Endothelial cell of umbilical vein (primary cell): Measurements from ENCODE around the gene ENOSF1. TPM values are rescaled to one million over a fixed set of nuclear protein-coding genes. Genes with fewer than 3 reads are reported as not detected.

ENCODE experiments used
- BruUV-seq: library from RNA; stranded (reverse); fragments of 400-500 nt; replicated peaks from 2 replicates; lab custom pipeline; 2021; lab: Mats Ljungman, UMichigan
- CTCF ChIA-PET: fragments of 300-600, 350-600 bp; sonication (Branson Sonifier 250); formaldehyde crosslinking; loops from one replicate; lab custom pipeline; 2021; ENCODE audit warnings: antibody characterized with exemption, inconsistent platforms; lab: Charles Lee
- POLR2A ChIA-PET: fragments of 300-600, 350-600 bp; sonication (Branson Sonifier 250); formaldehyde crosslinking; loops from one replicate; lab custom pipeline; 2021; ENCODE audit warnings: antibody characterized with exemption, inconsistent platforms; lab: Charles Lee
- DNase-seq: peaks from one replicate; pipeline ENCODE4 v3.0.0-alpha.2; 2011; ENCODE audit warnings: low read depth, low spot score
- FAIRE-seq: peaks from 2 replicates; lab custom pipeline; 2011; peaks lifted over from hg19 to GRCh38; lab: Jason Lieb, UNC
- H2AFZ ChIP-seq: 2 replicates; pipeline ENCODE4 v1.6.0; 2012; ENCODE audit warnings: low read depth, low read length, control low read depth, inconsistent platforms
- H3K27ac ChIP-seq: 2 replicates; pipeline ENCODE4 v1.5.1; 2011; ENCODE audit warnings: low read depth, mild to moderate bottlenecking, control low read depth, low read length, moderate library complexity; ENCODE audit not compliant: insufficient read depth
- H3K27me3 ChIP-seq, 2 experiments: 2 replicates each; pipeline versions ENCODE4 v1.6.0 to v1.6.1; 2011; ENCODE audit warnings: low read length in 2 of 2, mixed read lengths in 1 of 2; ENCODE audit not compliant: control insufficient read depth in 2 of 2, insufficient read depth in 2 of 2
- H3K36me3 ChIP-seq, 2 experiments: 2 replicates in 1 of 2; 3 replicates in 1 of 2; pipeline ENCODE4 v1.5.1; 2011; ENCODE audit warnings: low read length in 2 of 2, mild to moderate bottlenecking in 1 of 2, moderate library complexity in 1 of 2; ENCODE audit not compliant: control insufficient read depth in 2 of 2, insufficient read depth in 2 of 2; ENCODE audit errors: extremely low read depth in 1 of 2
- H3K4me1 ChIP-seq: 3 replicates; pipeline ENCODE4 v1.5.1; 2011; ENCODE audit warnings: mild to moderate bottlenecking, low read length; ENCODE audit not compliant: control insufficient read depth, insufficient read depth; ENCODE audit errors: extremely low read depth
- H3K4me2 ChIP-seq: 2 replicates; pipeline ENCODE4 v1.6.1; 2011; ENCODE audit warnings: low read length, control low read depth, mixed read lengths; ENCODE audit not compliant: insufficient read depth
- H3K4me3 ChIP-seq, 3 experiments: fragments of 200-600 bp in 1 of 3; sonication (generic), shearing (Covaris generic) in 1 of 3; replicated peaks in 1 of 3; 2 replicates each; pipeline ENCODE4 v1.5.1; 2011 to 2016; ENCODE audit warnings: control low read depth in 3 of 3, low read length in 3 of 3, mild to moderate bottlenecking in 2 of 3, inconsistent platforms in 1 of 3, low read depth in 1 of 3, moderate library complexity in 1 of 3; ENCODE audit not compliant: insufficient read depth in 1 of 3
- H3K79me2 ChIP-seq: 2 replicates; pipeline ENCODE4 v1.6.0; 2012; ENCODE audit warnings: low read length, inconsistent platforms; ENCODE audit not compliant: control insufficient read depth, insufficient read depth
- H3K9ac ChIP-seq: replicated peaks from 2 replicates; pipeline ENCODE3; 2011; ENCODE audit warnings: low read length, control low read depth; ENCODE audit not compliant: insufficient read depth; ENCODE audit errors: extremely low read depth
- H3K9me1 ChIP-seq: replicated peaks from 3 replicates; pipeline ENCODE4 v1.6.0; 2011; ENCODE audit warnings: mild to moderate bottlenecking, low read length; ENCODE audit not compliant: control insufficient read depth, insufficient read depth; ENCODE audit errors: extremely low read depth
- H3K9me3 ChIP-seq: replicated peaks from 2 replicates; pipeline ENCODE4 v1.5.1; 2012; ENCODE audit warnings: low read length, inconsistent platforms; ENCODE audit not compliant: control insufficient read depth, insufficient read depth
- H4K20me1 ChIP-seq: replicated peaks from 2 replicates; pipeline ENCODE3; 2011; ENCODE audit warnings: mild to moderate bottlenecking, low read length; ENCODE audit not compliant: control insufficient read depth, insufficient read depth; ENCODE audit errors: extremely low read depth
- CTCF ChIP-seq, 2 donors: IDR thresholded peaks; 1 replicate in 1 of 2; 2 replicates in 1 of 2; pipeline ENCODE4 v1.5.1; 2011; ENCODE audit warnings: low read length in 2 of 2, mild to moderate bottlenecking in 2 of 2, moderate library complexity in 2 of 2, control low read depth in 1 of 2, inconsistent platforms in 1 of 2, low read depth in 1 of 2; ENCODE audit not compliant: insufficient read depth in 1 of 2; ENCODE audit errors: extremely low read depth in 1 of 2
- EZH2 ChIP-seq: IDR thresholded peaks from 2 replicates; pipeline ENCODE4 v1.6.1; 2012; ENCODE audit warnings: borderline replicate concordance, low read depth, mild to moderate bottlenecking, moderate library complexity, low read length, inconsistent platforms; ENCODE audit not compliant: severe bottlenecking
- FOS ChIP-seq: IDR thresholded peaks from 2 replicates; pipeline ENCODE4 v1.6.1; 2011; ENCODE audit warnings: mild to moderate bottlenecking, low read length, moderate library complexity, borderline replicate concordance; ENCODE audit not compliant: insufficient read depth
- MAX ChIP-seq: IDR thresholded peaks from 2 replicates; pipeline ENCODE4 v1.6.1; 2011; ENCODE audit not compliant: insufficient read depth, insufficient read length
- MYC ChIP-seq: IDR thresholded peaks from one replicate; pipeline ENCODE4 v1.6.1; 2011; ENCODE audit warnings: mild to moderate bottlenecking, low read depth, low read length
- POLR2A ChIP-seq: IDR thresholded peaks from 2 replicates; pipeline ENCODE4 v1.6.1; 2012; ENCODE audit warnings: low read depth, mild to moderate bottlenecking, control low read depth, low read length
- POLR2AphosphoS5 ChIP-seq: IDR thresholded peaks from 2 replicates; pipeline ENCODE4 v1.6.1; 2012; ENCODE audit warnings: low read depth, mild to moderate bottlenecking, control low read depth, low read length, moderate library complexity; ENCODE audit not compliant: insufficient read depth
- dilution Hi-C: fragments of 300-500 bp; cut with MboI; formaldehyde crosslinking; loops from one replicate; pipeline ENCODE4 v1.15.0; 2019; ENCODE audit warnings: low sequenced_read_pairs; ENCODE audit not compliant: extremely low pct_ligation_motif_present
- intact Hi-C: fragments of 100-400 bp; cut with micrococcal nuclease; formaldehyde crosslinking; loops from one replicate; pipeline ENCODE4 v1.10.0; 2022
- polyA plus RNA-seq, 4 experiments: library from polyadenylated mRNA; depleted of rRNA in 3 of 4; stranded (reverse) in 3 of 4; unstranded in 1 of 4; fragments of >200 nt; gene quantifications; 2 replicates each; pipeline versions ENCODE4 v1.2.1 to v1.2.3, GENCODE V29; 2011 to 2012; ENCODE audit warnings: missing spikeins in 1 of 4
- total RNA-seq: library from RNA; stranded (reverse); gene quantifications from 2 replicates; pipeline ENCODE4 v1.2.3, GENCODE V29; 2021

Gene ENOSF1
- total and polyA plus RNA-seq, 2 donors (not counting 3 experiments of a cell fraction or from before 2014, with no cell fraction given), result 19.5 to 50.5 TPM

GRCh38 chr18:657311-658000 lies 55.0 kb downstream of the ENOSF1 start, which contains the start of gene TYMS:
TSS of gene TYMS (plus strand) at chr18:657653. CDS start at chr18:657743, 90 bp downstream.
- DNase-seq, result peak; percentile 58

More at GRCh38 chr18:657311-658000, 55.0 kb downstream of the ENOSF1 start, which contains the start of gene TYMS:
- Histone ChIP-seq H3K27ac (peak within 1 kb of the TSS; percentile 46), H3K9me1 (no peaks in the 10 kb centered on the region), H3K4me1 (peaks cover 10% of the 10 kb centered on the region), H3K36me3 (peaks cover 0 to 13% of the 10 kb centered on the region in 2 experiments), H3K4me2 (peak within 1 kb of the TSS; percentile 89), H3K79me2 (peaks cover 39% of the 10 kb centered on the region), H3K9me3 (no peaks in the 10 kb centered on the region), H3K9ac (peak within 1 kb of the TSS; percentile 73), H3K27me3 (no peaks in the 10 kb centered on the region), H2AFZ (peak within 1 kb of the TSS; percentile 88), H3K4me3 (peak within 1 kb of the TSS; percentile 70 to 88 (median 82)), H4K20me1 (no peaks in the 10 kb centered on the region)
- CTCF ChIA-PET, result interaction anchor here (1.0 to 2.8 kb wide), 10 partner anchors 13 to 390 kb away, joined by 3 to 16 read pairs (median 6); partner anchors contain the start of genes ENOSF1 and THOC1
- intact Hi-C loops, result loop anchor here (1.0 to 10.0 kb wide), 2 partner anchors 33 to 177 kb away; no protein-coding TSS in a partner anchor
- BruUV-seq, result no TSS peak
- peak; percentile 54 for FAIRE-seq
- TF ChIP-seq EZH2 (no peak), FOS (no peak), POLR2A (peak; percentile 72), CTCF (IDR thresholded peaks at IDR 0.05; ENCODE audit: extremely low read depth in 1 of 2, insufficient read depth in 1 of 2, low read depth in 1 of 2, low read length in 2 of 2) (no peak), MAX (no peak), MYC (no peak), POLR2AphosphoS5 (no peak)
- dilution Hi-C loops, result no loop called here
- POLR2A ChIA-PET, result no interaction called here
